CD4-positive, alpha-beta T cell (primary cell): ENCODE results near the gene AP1S3. TPM values are rescaled to one million over a fixed set of nuclear protein-coding genes. Genes with fewer than 3 reads are reported as not detected.

ENCODE experiments used
- ATAC-seq: fragments of 200-7000 bp; cut with Tn5 transposase; one replicate; pipeline ENCODE4 v1.10.0; 2022; ENCODE audit warnings: mild to moderate bottlenecking; ENCODE audit not compliant: poor library complexity
- CTCF ChIA-PET: fragments of 350-600 bp; sonication (Branson Sonifier 250); formaldehyde crosslinking; loops from one replicate; lab custom pipeline; 2021; ENCODE audit warnings: antibody characterized with exemption, inconsistent platforms; lab: Charles Lee
- POLR2A ChIA-PET: fragments of 350-600 bp; sonication (Branson Sonifier 250); formaldehyde crosslinking; loops from one replicate; lab custom pipeline; 2021; ENCODE audit warnings: antibody characterized with exemption, inconsistent platforms; lab: Charles Lee
- DNase-seq, 14 experiments: peaks; one replicate each; pipeline ENCODE4 v3.0.0-alpha.2; 2013 to 2020; ENCODE audit warnings: mixed read lengths in 2 of 14
- H3K27ac ChIP-seq, 2 donors: one replicate each; pipeline versions ENCODE4 v1.5.1 to v1.7.0; 2013; ENCODE audit warnings: low read length in 2 of 2, low read depth in 1 of 2, mild to moderate bottlenecking in 1 of 2
- H3K27me3 ChIP-seq, 2 experiments: 1 replicate in 1 of 2; 2 replicates in 1 of 2; pipeline versions ENCODE4 v1.6.1 to v1.7.0; 2013; ENCODE audit warnings: low read length in 2 of 2, control low read depth in 1 of 2, mild to moderate bottlenecking in 1 of 2, moderate library complexity in 1 of 2; ENCODE audit not compliant: insufficient read depth in 2 of 2, control insufficient read depth in 1 of 2
- H3K36me3 ChIP-seq: one replicate; pipeline ENCODE4 v1.6.1; 2013; ENCODE audit warnings: low read length, control low read depth; ENCODE audit not compliant: insufficient read depth
- H3K4me1 ChIP-seq: one replicate; pipeline ENCODE4 v1.6.1; 2013; ENCODE audit warnings: low read length, control low read depth; ENCODE audit not compliant: insufficient read depth
- H3K4me3 ChIP-seq: one replicate; pipeline ENCODE4 v1.5.1; 2013; ENCODE audit warnings: mild to moderate bottlenecking, low read length, moderate library complexity
- H3K9me3 ChIP-seq, 2 experiments: 1 replicate in 1 of 2; 2 replicates in 1 of 2; pipeline versions ENCODE4 v1.6.1 to v1.7.0; 2013; ENCODE audit warnings: low read length in 2 of 2, mild to moderate bottlenecking in 2 of 2, control low read depth in 1 of 2, moderate library complexity in 1 of 2; ENCODE audit not compliant: control insufficient read depth in 1 of 2, insufficient read depth in 1 of 2
- H3K27ac Mint-ChIP-seq: one replicate; pipeline ENCODE4 v1.8.0; 2020; ENCODE audit warnings: mixed read lengths
- H3K27me3 Mint-ChIP-seq: one replicate; pipeline ENCODE4 v1.8.0; 2021; ENCODE audit warnings: mixed read lengths
- H3K36me3 Mint-ChIP-seq: one replicate; pipeline ENCODE4 v1.8.0; 2021; ENCODE audit warnings: low read depth, mixed read lengths
- H3K4me1 Mint-ChIP-seq: one replicate; pipeline ENCODE4 v1.8.0; 2021; ENCODE audit warnings: low read depth, mixed read lengths
- H3K4me3 Mint-ChIP-seq: one replicate; pipeline ENCODE4 v1.8.0; 2020; ENCODE audit warnings: mild to moderate bottlenecking, mixed read lengths
- H3K9me3 Mint-ChIP-seq: one replicate; pipeline ENCODE4 v1.8.0; 2020; ENCODE audit warnings: mixed read lengths
- intact Hi-C, 2 experiments: fragments of 100-400 bp; cut with DNase I in 1 of 2; cut with micrococcal nuclease in 1 of 2; formaldehyde crosslinking; loops; one replicate each; pipeline versions ENCODE4 v1.15.1 to v1.9.0; 2023 to 2025; cut with DNase I, micrococcal nuclease
- total RNA-seq, 174 experiments: library from RNA in 2 of 174; stranded (reverse) in 2 of 174; gene quantifications; one replicate each; pipeline ENCODE4 v1.2.3 and lab custom pipeline; 2021 to 2026
- TF ChIP-seq, protein P1 (sequence below): fragments of 200-600 bp; IDR thresholded peaks from one replicate; pipeline ENCODE4 v1.8.0; 2022; ENCODE audit warnings: antibody characterized with exemption, mild to moderate bottlenecking

Gene AP1S3
- total RNA-seq, 2 experiments from 2014 or later: 0.50 to 0.71 TPM

DNA sequence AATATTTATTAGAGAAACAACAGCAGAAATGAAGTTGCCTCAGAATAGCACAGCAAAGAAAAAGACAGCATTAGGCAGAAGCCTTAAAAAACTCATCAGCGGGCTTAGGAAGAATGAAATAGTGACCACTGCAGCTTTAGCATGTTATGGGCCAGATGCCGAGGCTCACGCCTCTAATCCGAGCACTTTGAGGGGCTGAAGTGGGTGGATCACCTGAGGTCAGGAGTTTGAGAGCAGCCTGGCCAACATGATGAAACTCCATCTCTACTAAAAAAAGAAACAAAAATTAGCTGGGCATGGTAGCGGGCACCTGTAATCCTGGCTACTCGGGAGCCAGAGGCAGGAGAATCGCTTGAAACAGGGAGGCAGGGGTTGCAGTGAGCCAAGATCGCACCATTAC is 32.4 kb downstream of the AP1S3 start:
- H3K27me3 ChIP-seq: no peaks in the 10 kb centered on the region
- POLR2A ChIA-PET: interaction anchor here (0.9 kb wide), 1 partner anchor 267 kb away, joined by 4 read pairs; no protein-coding TSS in a partner anchor
- H3K36me3 ChIP-seq: no peaks in the 10 kb centered on the region
- no peak for DNase-seq
- Mint-ChIP-seq H3K9me3 (no peaks in the 10 kb centered on the region), H3K4me1 (no peaks in the 10 kb centered on the region), H3K27me3 (no peaks in the 10 kb centered on the region), H3K27ac (no peak overlapping the region), H3K4me3 (no peak overlapping the region), H3K36me3 (no peaks in the 10 kb centered on the region)
- intact Hi-C loops: no loop called here
- ATAC-seq: no peak
- no peaks in the 10 kb centered on the region for H3K4me1 ChIP-seq
- no peak overlapping the region for H3K27ac ChIP-seq
- TF ChIP-seq, protein P1, sequence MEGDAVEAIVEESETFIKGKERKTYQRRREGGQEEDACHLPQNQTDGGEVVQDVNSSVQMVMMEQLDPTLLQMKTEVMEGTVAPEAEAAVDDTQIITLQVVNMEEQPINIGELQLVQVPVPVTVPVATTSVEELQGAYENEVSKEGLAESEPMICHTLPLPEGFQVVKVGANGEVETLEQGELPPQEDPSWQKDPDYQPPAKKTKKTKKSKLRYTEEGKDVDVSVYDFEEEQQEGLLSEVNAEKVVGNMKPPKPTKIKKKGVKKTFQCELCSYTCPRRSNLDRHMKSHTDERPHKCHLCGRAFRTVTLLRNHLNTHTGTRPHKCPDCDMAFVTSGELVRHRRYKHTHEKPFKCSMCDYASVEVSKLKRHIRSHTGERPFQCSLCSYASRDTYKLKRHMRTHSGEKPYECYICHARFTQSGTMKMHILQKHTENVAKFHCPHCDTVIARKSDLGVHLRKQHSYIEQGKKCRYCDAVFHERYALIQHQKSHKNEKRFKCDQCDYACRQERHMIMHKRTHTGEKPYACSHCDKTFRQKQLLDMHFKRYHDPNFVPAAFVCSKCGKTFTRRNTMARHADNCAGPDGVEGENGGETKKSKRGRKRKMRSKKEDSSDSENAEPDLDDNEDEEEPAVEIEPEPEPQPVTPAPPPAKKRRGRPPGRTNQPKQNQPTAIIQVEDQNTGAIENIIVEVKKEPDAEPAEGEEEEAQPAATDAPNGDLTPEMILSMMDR: no peak
- CTCF ChIA-PET: no interaction called here
- H3K4me3 ChIP-seq: no peak overlapping the region
- no peaks in the 10 kb centered on the region for H3K9me3 ChIP-seq

DNA sequence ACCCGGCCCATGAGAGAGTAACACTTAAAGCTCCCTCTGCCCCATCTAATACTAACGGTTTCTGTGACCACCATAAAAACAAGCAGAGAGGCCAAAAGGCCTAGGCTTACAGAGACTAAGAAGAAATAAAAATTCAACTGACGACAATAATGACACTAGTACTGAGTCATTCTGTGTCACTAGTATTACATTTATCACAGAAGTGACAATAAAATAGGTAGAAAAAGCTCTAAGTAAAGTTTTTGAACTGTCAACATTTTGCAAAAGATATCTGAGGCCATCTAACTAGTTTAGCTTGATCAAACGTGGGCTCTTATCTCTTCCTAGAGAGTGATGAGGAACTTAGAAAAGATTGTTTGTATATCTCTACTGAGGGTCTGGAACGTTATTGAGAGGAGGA is 35.6 kb downstream of the AP1S3 start:
- no peak overlapping the region for H3K27ac Mint-ChIP-seq
- POLR2A ChIA-PET: no interaction called here
- H3K27ac ChIP-seq: no peak overlapping the region

DNA sequence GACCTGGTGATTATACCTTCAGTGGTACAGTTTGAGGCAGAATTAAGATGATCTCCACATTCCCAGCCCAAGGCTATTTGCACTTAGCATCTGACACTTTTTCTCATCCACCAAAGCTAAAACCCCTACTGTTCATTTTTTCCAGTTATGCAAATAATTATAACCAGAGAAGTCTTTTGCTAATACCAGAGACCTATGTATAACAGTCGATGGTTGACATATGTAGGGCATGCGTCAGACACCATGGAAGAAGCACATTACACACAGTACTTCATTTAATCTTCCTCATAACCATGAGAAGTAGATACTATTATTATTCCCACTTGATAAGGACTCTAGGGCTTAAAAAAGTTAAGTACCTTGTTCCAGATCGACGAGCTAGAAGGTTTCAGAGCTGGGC is 36.5 kb downstream of the AP1S3 start:
- H3K27ac Mint-ChIP-seq: no peak overlapping the region
- no peak overlapping the region for H3K4me3 Mint-ChIP-seq
- Histone ChIP-seq H3K27me3 (no peaks in the 10 kb centered on the region), H3K9me3 (no peaks in the 10 kb centered on the region), H3K27ac (no peak overlapping the region), H3K4me3 (no peak overlapping the region), H3K4me1 (no peaks in the 10 kb centered on the region), H3K36me3 (no peaks in the 10 kb centered on the region)
- ChIA-PET POLR2A (no interaction called here), CTCF (no interaction called here)
- no peak for DNase-seq
- H3K27me3 Mint-ChIP-seq: no peaks in the 10 kb centered on the region
- TF ChIP-seq, protein P1: no peak
- H3K36me3 Mint-ChIP-seq: no peaks in the 10 kb centered on the region
- no peaks in the 10 kb centered on the region for H3K9me3 Mint-ChIP-seq
- no peaks in the 10 kb centered on the region for H3K4me1 Mint-ChIP-seq
- no peak for ATAC-seq
- intact Hi-C loops: no loop called here

More for the DNA sequence above, 35.6 kb downstream of the AP1S3 start:
- Mint-ChIP-seq H3K36me3 (no peaks in the 10 kb centered on the region), H3K4me3 (no peak overlapping the region), H3K27me3 (no peaks in the 10 kb centered on the region), H3K9me3 (no peaks in the 10 kb centered on the region), H3K4me1 (no peaks in the 10 kb centered on the region)
- Histone ChIP-seq H3K4me1 (no peaks in the 10 kb centered on the region), H3K9me3 (no peaks in the 10 kb centered on the region), H3K27me3 (no peaks in the 10 kb centered on the region), H3K4me3 (no peak overlapping the region), H3K36me3 (no peaks in the 10 kb centered on the region)
- DNase-seq (no peak), ATAC-seq (no peak)
- intact Hi-C loops: no loop called here
- CTCF ChIA-PET: no interaction called here
- TF ChIP-seq, protein P1: no peak
